Left ventricle myocardium inferior (tissue), 1 donor: ENCODE measurements around the gene KPNA1. TPM values are rescaled to one million over a fixed set of nuclear protein-coding genes. Genes with fewer than 3 reads are reported as not detected.

Experiments used
- DNase-seq: peaks from one replicate; pipeline ENCODE4 v3.0.0-alpha.2; 2020
- H3K27ac ChIP-seq: fragments of 200-600 bp; replicated peaks from 2 replicates; pipeline ENCODE4 v1.8.0; 2021
- H3K27me3 ChIP-seq: fragments of 200-600 bp; 2 replicates; pipeline ENCODE4 v1.8.0; 2021; ENCODE audit warnings: low read depth
- H3K36me3 ChIP-seq: fragments of 200-600 bp; 2 replicates; pipeline ENCODE4 v1.8.0; 2021
- H3K4me1 ChIP-seq: fragments of 200-600 bp; 2 replicates; pipeline ENCODE4 v1.8.0; 2021
- H3K4me3 ChIP-seq: fragments of 200-600 bp; 2 replicates; pipeline ENCODE4 v1.8.0; 2021; ENCODE audit warnings: mild to moderate bottlenecking, moderate library complexity
- H3K9me3 ChIP-seq: fragments of 200-600 bp; replicated peaks from 2 replicates; pipeline ENCODE4 v1.8.0; 2021
- CTCF ChIP-seq: fragments of 200-600 bp; IDR thresholded peaks from 2 replicates; pipeline ENCODE4 v1.8.0; 2021; ENCODE audit warnings: antibody characterized with exemption, mild to moderate bottlenecking, borderline replicate concordance
- intact Hi-C: fragments of 100-400 bp; cut with micrococcal nuclease; formaldehyde crosslinking; loops from one replicate; pipeline ENCODE4 v1.11.0; 2022
- total RNA-seq: library from RNA; stranded (reverse); fragmentation: NEBNext Ultra II Directional; extraction: Animal tissue kit (Norgen Biotek cat#: 25700); gene quantifications from one replicate; pipeline ENCODE4 v1.2.1, GENCODE V29; 2021
- donor health status: DM: no; HTN: yes; CAD: no; lungs with severe emphysema.

KPNA1 gene
- total RNA-seq, 1 donor from 2014 or later: 64.9 TPM

- no peaks in the 10 kb centered on the region for H3K27me3 ChIP-seq
- TF ChIP-seq CTCF: no peak
- H3K36me3 ChIP-seq: peaks cover 93% of the 10 kb centered on the region
- no peaks in the 10 kb centered on the region for H3K9me3 ChIP-seq
- intact Hi-C loops: no loop called here
- H3K4me3 ChIP-seq: no peak overlapping the region
- H3K4me1 ChIP-seq: no peaks in the 10 kb centered on the region
- no peak for DNase-seq
- no peak overlapping the region for H3K27ac ChIP-seq
These were observed 21.9 kb upstream of the KPNA1 start for GRCh38 chr3:122536632-122537001.

- peaks cover 93% of the 10 kb centered on the region for H3K36me3 ChIP-seq
- no peaks in the 10 kb centered on the region for H3K27me3 ChIP-seq
These were observed 21.4 kb upstream of the KPNA1 start for GRCh38 chr3:122535964-122536631.

DNA sequence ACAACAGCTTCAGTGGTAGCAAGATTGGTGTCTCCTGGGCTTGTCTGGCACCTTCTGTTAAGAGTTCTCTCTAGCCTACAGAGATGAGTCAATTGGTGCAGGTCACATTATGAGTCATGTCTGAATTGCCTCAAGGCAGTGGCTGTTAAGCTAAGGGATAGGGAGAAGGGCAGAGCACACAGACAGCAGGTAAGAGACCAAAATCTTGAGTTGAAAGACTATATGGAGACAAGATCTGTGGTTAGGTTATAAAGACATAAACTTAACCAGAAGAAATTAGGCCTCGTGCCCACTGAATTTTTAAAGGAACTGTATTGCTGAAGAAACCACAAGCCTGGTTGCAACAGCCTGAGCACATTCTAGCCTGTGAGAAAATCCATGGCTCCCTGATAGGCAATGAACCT lies 19.2 kb upstream of the KPNA1 start:
- no peak for TF ChIP-seq CTCF
- Histone ChIP-seq H3K36me3 (peaks cover 90% of the 10 kb centered on the region), H3K9me3 (no peaks in the 10 kb centered on the region), H3K27ac (no peak overlapping the region), H3K4me3 (no peak overlapping the region), H3K27me3 (no peaks in the 10 kb centered on the region), H3K4me1 (no peaks in the 10 kb centered on the region)
- intact Hi-C loops: no loop called here
- no peak for DNase-seq

More at GRCh38 chr3:122535964-122536631, 21.4 kb upstream of the KPNA1 start:
- Histone ChIP-seq H3K27ac (no peak overlapping the region), H3K4me1 (no peaks in the 10 kb centered on the region), H3K9me3 (no peaks in the 10 kb centered on the region), H3K4me3 (no peak overlapping the region)
- DNase-seq: no peak
- intact Hi-C loops: no loop called here
- no peak for TF ChIP-seq CTCF

DNA sequence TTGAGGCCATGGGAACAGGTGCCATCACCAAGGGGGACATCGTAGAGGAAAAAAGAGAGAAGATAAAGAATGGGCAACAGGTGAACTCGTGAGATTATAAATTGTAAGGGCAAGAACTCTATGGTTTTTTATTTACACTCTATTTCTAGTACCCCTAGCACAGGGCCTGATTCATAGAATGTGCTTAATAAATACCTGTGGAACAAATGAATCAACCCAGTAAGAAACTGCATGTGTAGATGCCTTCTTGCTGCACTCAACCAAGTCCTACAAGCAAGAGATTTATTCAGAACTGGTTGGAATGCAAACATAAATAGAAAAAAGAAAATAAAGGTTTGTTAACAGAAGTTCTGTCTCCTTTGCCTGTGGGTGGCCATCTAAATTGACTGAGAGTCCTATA lies 18.7 kb upstream of the KPNA1 start:
- Histone ChIP-seq H3K27me3 (no peaks in the 10 kb centered on the region), H3K27ac (no peak overlapping the region), H3K9me3 (no peaks in the 10 kb centered on the region), H3K36me3 (peaks cover 90% of the 10 kb centered on the region), H3K4me1 (no peaks in the 10 kb centered on the region), H3K4me3 (no peak overlapping the region)
- no peak for TF ChIP-seq CTCF
- DNase-seq: no peak
- intact Hi-C loops: no loop called here

DNA sequence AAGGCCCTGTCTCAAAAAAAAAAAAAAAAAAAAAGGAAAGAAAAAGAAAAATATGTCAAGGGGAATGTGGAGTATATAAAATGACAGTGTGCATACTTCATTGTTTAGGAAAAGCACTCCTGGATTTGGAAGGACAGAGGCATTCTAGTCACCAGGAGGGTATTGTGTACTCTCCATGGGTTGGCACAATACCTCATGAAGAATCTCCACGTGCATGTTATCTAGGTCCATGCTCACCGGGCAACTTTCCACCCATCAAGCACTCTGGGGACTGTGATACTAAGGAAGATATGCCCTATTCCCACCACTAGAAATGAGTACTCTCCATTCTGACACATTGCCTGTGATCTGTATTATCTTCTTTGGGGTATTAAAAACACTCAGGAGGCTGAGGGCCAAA lies 15.4 kb upstream of the KPNA1 start:
- H3K36me3 ChIP-seq: peaks cover 76% of the 10 kb centered on the region
- no peak for DNase-seq
- intact Hi-C loops: no loop called here
- TF ChIP-seq CTCF: no peak
- no peak overlapping the region for H3K4me3 ChIP-seq
- H3K27me3 ChIP-seq: no peaks in the 10 kb centered on the region
- no peak overlapping the region for H3K27ac ChIP-seq
- no peaks in the 10 kb centered on the region for H3K9me3 ChIP-seq
- no peaks in the 10 kb centered on the region for H3K4me1 ChIP-seq
